ENCODE measurements around the gene CD8B.

The CD8B gene

DNA sequence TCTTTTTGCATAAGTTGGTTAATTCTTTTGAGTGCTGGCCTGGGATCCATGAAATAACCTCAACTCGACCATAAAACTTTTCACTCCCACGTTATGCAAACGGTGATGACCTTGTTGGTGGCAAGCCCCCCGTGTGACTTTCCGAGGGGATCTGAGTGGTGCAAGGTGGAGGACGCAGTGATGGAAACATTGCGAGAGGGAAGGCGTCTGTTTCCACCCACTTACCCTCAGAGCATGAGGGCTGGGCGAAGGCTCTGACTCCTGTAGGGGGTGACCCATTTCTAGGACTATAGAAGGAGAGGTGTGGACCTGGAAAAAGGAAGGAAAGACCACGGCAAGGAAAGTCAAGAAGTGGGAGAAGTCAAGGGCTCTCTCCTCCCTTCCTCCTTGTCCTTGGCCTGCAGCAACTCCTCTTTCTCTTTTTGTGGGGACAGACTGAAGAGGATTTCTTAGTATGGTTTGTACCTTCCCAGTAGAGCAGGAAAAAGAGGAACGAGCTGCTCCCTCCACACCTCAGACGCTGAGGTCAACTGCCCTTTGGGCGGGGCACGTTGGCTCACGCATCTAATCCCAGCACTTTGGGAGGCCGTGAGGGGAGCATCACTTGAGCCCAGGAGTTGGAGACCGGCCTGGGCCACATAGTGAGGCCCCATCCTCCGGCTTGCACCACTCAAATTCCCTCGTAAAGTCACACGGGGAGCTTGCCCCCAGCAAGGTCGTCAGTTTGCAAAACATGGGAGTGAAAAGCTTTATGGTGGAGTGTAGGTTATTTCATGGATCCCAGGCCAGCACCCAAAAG is 55.4 kb downstream of the CD8B start:
- no peak for DNase-seq (ENCODE audit: low read depth in 2 of 2)

- no peak for DNase-seq (ENCODE audit: low read depth in 2 of 2)
Measured at GRCh38 chr2:86800856-86801567, 60.7 kb downstream of the CD8B start.

GRCh38 chr2:86794861-86795260 is 66.8 kb downstream of the CD8B start:
- DNase-seq (ENCODE audit: low read depth in 2 of 2), result no peak

- DNase-seq (ENCODE audit: low read depth in 2 of 2), result no peak
Measured at GRCh38 chr2:86793752-86794151, 67.9 kb downstream of the CD8B start.

DNA sequence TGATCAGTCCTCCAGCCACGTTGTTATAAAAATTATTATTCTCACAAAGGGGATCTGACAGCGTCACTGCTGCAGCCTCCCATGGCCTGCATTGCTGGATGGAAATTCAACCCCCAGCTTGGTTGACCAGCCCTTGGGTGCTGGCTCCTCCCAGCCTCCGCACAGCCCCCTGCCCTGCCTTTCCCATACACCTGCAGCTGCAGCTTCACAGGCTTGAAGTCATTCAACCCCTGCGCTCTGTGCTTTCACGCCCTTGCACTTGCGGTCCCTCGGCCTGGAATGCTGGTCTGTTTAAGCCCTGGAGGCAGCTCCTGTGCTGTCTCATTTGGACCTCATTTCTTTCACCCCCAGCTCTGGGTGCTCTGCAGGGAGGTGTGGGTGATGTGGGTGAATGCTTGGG is 70.1 kb downstream of the CD8B start:
- no peak for DNase-seq (ENCODE audit: low read depth in 2 of 2)

GRCh38 chr2:86790676-86791572 is 70.8 kb downstream of the CD8B start, which contains the start of gene CD8A:
Gene CD8A, minus strand, starts transcription at chr2:86790913. Its CDS starts 88 bp downstream, at chr2:86790825.
- DNase-seq (ENCODE audit: low read depth in 2 of 2), result peak; percentile 56 to 65

- no peak for DNase-seq (ENCODE audit: low read depth in 2 of 2)
Measured at GRCh38 chr2:86790134-86790675, 71.5 kb downstream of the CD8B start.

GRCh38 chr2:86789687-86790133 is 72.0 kb downstream of the CD8B start:
- DNase-seq (ENCODE audit: low read depth in 2 of 2), result no peak

- DNase-seq (ENCODE audit: low read depth in 2 of 2), result no peak
Measured at GRCh38 chr2:86788881-86789686, 72.6 kb downstream of the CD8B start.

DNA sequence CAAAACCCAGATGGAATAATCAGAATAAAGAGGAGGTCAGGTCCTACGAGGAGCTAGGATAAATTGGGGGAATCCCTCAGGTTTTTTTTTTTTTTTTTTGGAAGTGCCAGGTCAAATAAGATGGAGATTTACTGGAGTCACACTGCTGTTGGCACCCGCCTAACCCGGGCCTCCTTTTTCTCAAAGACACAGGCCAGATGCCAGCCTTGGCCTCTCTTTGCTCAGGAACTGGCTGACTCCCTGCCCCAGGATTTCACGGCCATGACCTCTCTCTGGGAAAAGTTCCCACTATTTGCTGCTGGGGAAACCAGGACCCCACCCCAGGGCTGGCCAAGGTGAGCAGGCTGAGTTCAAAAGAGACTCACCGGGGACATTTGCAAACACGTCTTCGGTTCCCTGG is 73.5 kb downstream of the CD8B start:
- DNase-seq (ENCODE audit: low read depth in 2 of 2), result no peak

GRCh38 chr2:86787736-86788135 is 74.0 kb downstream of the CD8B start:
- DNase-seq (ENCODE audit: low read depth in 2 of 2), result no peak

- DNase-seq (ENCODE audit: low read depth in 2 of 2), result peak in 1 of 2 donors; percentile 39
Measured at GRCh38 chr2:86786001-86786536, 75.6 kb downstream of the CD8B start.

- peak in 1 of 2 donors; percentile 59 for DNase-seq (ENCODE audit: low read depth in 2 of 2)
Measured at GRCh38 chr2:86785456-86785855, 76.2 kb downstream of the CD8B start.

DNA sequence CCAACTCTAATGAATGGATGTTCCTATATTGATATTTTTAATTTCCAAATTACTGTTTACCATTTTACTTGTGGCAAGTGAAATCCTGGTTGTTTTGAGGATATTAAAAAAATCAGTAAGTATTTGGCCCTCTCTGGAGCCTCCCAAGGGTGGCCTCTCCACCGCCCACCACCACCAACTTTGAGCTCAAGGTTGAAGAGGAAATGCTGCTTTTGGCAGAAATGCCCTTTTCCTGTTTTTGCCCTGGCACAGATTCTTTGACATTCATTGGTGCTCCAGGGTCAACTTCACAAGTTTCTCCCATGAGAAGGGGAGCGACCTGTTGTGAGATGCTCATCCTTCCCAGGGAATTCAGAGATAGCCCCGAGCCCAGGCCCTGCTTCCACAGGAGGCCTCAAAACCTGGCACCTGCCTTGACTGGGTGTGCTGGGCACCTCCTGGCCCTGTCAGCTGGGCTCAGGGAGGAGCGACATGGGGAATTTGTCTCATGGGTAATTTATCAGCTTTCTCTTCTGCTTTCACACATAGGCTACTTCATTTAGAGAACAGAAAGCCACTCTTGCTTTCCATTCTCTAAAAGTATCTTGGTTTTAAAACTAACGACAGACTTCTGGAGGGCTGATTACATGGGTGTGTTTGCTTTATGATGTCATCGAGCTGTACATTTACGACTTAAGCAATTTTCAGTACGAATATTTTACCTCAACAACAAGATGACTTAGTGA is 77.9 kb downstream of the CD8B start:
- no peak for DNase-seq (ENCODE audit: low read depth in 2 of 2)

DNA sequence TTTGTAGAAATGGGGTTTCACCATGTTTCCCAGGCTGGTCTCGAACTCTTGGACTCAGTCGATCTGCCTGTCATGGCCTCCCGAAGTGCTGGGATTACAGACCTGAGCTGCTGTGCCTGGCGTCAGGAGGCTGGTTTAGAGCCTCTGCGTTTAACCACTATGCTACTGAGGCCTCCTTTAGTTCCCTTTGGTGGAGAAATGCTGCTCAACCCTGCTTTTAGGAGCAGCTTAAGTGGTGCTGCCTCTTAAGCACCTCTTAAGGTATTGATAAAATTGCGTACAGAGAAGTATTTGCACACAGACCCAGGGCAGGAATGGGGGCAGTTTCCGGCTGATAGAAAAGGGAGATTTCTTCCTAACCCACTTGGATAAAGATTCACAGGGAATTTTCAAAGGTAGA is 78.9 kb downstream of the CD8B start:
- DNase-seq (ENCODE audit: low read depth in 2 of 2), result no peak

- DNase-seq (ENCODE audit: low read depth in 2 of 2), result no peak
Measured at GRCh38 chr2:86781363-86781762, 80.3 kb downstream of the CD8B start.

DNA sequence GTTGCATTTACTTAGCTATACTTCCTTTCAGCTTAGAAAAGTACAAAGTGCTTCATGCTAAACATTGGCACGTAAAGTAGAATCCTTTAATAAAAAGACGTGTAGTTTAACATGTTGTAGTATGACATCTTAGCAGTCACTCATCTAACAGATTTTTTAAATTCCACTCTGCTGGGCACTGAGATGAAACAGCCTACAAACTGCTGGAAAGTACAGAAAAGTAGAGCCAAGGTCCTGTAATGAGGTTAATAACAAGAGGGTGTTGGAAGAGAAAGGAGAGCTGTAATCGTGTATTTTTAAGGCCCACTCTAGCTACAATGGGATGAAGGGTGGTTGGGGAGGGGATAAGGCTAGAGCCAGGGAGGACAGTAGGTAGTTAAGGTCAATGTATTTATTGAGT is 81.7 kb downstream of the CD8B start:
- no peak for DNase-seq (ENCODE audit: low read depth in 2 of 2)

DNA sequence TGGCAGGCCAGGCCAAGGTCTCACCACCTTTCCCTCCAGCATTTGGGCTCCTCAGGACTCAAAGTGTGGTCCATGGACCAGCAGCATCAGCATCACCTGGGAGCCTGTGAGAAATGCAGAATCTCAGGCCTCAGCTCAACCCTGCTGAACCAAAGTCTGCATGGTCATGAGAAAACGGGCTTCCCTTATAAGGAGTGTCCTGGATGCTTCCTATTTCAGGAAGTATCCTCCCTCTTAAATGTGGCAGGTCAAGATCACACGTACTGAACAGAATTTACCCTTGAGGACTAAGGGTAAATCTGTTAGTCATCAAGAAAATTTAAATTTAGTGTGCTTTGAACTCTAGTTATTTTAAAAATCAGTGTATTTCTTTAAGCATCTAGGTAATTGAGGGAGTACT is 82.7 kb downstream of the CD8B start:
- DNase-seq (ENCODE audit: low read depth in 2 of 2), result no peak

- DNase-seq (ENCODE audit: low read depth in 2 of 2), result no peak
Measured at GRCh38 chr2:86776532-86776931, 85.2 kb downstream of the CD8B start.

GRCh38 chr2:86775338-86775737 is 86.3 kb downstream of the CD8B start:
- DNase-seq (ENCODE audit: low read depth in 2 of 2), result no peak

Measured in stimulated activated CD8-positive, alpha-beta memory T cell treated with anti-CD3 and anti-CD28 coated beads, Interleukin-7, amount 100 ng/mL, for 1 hour (primary cell).